Stimulated activated naive CD8-positive, alpha-beta T cell treated with anti-CD3 and anti-CD28 coated beads, Interleukin-15, Interleukin-2, amounts not matched to agents 100 ng/mL and 50 ng/mL, for 24 hours (primary cell): ENCODE measurements around the gene RPA4.
"Not testable (repeated sequence)": the region's sequence is repeated elsewhere in the genome, so short reads cannot be mapped to it uniquely, and the experiment has no call there.

ENCODE experiments used
- H3K27ac Mint-ChIP-seq: one replicate; pipeline ENCODE4 v1.8.0; 2021; ENCODE audit warnings: mild to moderate bottlenecking, mixed read lengths
- H3K27me3 Mint-ChIP-seq: one replicate; pipeline ENCODE4 v1.8.0; 2021; ENCODE audit warnings: mixed read lengths
- H3K36me3 Mint-ChIP-seq: one replicate; pipeline ENCODE4 v1.8.0; 2021; ENCODE audit warnings: low read depth, mixed read lengths
- H3K4me1 Mint-ChIP-seq: one replicate; pipeline ENCODE4 v1.8.0; 2021; ENCODE audit warnings: low read depth, mixed read lengths
- H3K4me3 Mint-ChIP-seq: one replicate; pipeline ENCODE4 v1.8.0; 2021; ENCODE audit warnings: mild to moderate bottlenecking, mixed read lengths
- H3K9me3 Mint-ChIP-seq: one replicate; pipeline ENCODE4 v1.8.0; 2021; ENCODE audit warnings: mixed read lengths

The RPA4 gene, protein sequence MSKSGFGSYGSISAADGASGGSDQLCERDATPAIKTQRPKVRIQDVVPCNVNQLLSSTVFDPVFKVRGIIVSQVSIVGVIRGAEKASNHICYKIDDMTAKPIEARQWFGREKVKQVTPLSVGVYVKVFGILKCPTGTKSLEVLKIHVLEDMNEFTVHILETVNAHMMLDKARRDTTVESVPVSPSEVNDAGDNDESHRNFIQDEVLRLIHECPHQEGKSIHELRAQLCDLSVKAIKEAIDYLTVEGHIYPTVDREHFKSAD

GRCh38 chrX:96883608-96884007 is at the start of gene RPA4:
TSS of gene RPA4 (plus strand) at chrX:96883908. CDS start at chrX:96884311, 403 bp downstream.
- Mint-ChIP-seq H3K36me3 (no peaks in the 10 kb centered on the region), H3K9me3 (no peaks in the 10 kb centered on the region), H3K4me1 (no peaks in the 10 kb centered on the region), H3K27ac (no peak within 1 kb of the TSS), H3K4me3 (no peak within 1 kb of the TSS), H3K27me3 (no peaks in the 10 kb centered on the region)

DNA sequence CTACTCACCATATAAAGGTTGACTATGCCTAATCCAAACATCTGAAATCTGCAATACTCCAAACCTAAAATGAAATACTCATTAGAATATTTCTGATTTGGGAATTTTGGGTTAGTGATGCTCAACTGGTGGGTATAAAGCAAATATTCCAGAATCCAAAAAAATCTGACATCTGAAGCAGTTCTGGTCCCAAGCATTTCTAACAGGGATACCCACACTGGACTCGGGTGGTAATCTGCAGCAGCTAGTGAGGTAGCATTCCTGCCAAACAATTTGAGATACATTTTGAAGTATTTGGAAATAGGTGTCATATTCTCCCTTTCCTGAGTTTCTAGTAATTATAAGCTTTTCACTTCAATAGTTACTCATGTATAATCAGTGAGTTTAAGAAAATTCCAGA is 49.6 kb upstream of the RPA4 start:
- Mint-ChIP-seq H3K27ac (no peak overlapping the region), H3K4me1 (no peaks in the 10 kb centered on the region), H3K36me3 (no peaks in the 10 kb centered on the region), H3K9me3 (no peaks in the 10 kb centered on the region), H3K27me3 (no peaks in the 10 kb centered on the region), H3K4me3 (no peak overlapping the region)

DNA sequence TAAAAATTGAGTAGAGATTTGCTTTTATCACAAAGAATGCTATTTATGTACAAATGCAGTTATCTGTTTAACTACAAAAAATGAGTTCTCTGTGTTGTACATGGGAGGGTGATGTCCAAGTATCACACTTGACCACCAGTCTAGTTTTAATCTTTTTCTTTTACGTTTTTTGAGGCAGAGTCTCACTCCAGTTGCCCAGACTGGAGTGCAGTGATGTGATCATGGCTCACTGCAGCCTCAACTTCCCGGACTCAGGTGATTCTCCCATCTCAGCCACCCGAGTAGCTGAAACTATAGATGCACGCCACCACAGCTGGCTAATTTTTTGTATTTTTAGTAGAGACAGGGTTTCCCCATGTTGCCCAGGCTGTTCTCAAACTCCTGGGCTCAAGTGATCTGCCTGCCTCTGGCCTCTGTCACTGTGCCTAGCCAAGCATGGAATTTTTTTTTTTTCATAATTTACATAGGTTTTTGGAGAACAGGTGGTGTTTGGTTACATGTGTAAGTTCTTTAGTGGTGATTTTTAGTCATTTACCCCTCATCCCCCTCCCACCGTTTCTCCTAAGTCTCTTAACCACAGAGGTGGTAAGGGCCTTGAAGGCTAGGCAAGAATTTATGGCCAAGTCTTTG is 47.9 kb upstream of the RPA4 start:
- no peaks in the 10 kb centered on the region for H3K4me1 Mint-ChIP-seq
- H3K36me3 Mint-ChIP-seq: no peaks in the 10 kb centered on the region
- H3K27ac Mint-ChIP-seq: no peak overlapping the region
- H3K27me3 Mint-ChIP-seq: no peaks in the 10 kb centered on the region
- H3K9me3 Mint-ChIP-seq: no peaks in the 10 kb centered on the region
- H3K4me3 Mint-ChIP-seq: no peak overlapping the region

DNA sequence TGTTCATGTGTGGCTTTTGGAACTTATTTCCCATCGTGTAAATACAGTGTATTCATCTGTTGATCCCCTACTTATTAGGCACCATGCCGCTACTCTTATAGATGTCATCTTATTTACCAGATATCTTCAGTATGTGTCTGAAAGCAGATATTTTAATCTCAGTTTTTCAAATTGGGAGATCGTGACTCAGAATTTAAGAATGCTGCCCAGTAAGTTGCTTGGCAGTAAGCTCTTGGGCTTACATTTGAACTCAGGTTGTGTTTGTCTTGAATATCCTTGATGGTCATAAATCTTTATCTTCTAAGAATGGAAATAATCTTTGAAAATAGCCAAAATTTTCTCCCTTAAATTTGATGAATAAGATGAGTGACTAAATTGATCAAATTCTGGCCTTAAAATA is 45.9 kb upstream of the RPA4 start:
- H3K4me1 Mint-ChIP-seq: no peaks in the 10 kb centered on the region
- H3K36me3 Mint-ChIP-seq: no peaks in the 10 kb centered on the region
- no peak overlapping the region for H3K27ac Mint-ChIP-seq
- no peak overlapping the region for H3K4me3 Mint-ChIP-seq
- H3K27me3 Mint-ChIP-seq: no peaks in the 10 kb centered on the region
- H3K9me3 Mint-ChIP-seq: no peaks in the 10 kb centered on the region

DNA sequence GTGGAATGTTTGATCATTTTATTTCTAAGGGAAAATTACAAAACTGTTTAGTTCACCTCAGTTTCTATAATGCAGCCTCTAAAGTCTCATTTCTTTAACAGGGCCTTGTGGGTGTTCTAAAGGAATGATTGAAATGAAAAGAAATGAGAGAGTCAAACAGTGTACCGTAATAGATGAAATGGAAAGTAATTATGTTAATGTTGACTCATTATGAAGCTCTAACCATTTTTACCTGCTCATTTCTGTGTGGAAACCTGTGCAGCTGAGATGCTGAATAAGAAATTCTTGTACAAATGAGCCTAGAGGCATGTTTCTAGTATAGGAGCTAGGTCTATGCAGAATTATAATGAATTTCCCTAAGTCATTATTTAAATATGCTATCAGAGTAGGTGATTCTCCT is 45.2 kb upstream of the RPA4 start:
- Mint-ChIP-seq H3K4me1 (no peaks in the 10 kb centered on the region), H3K27me3 (no peaks in the 10 kb centered on the region), H3K4me3 (no peak overlapping the region), H3K27ac (no peak overlapping the region), H3K36me3 (no peaks in the 10 kb centered on the region), H3K9me3 (no peaks in the 10 kb centered on the region)

DNA sequence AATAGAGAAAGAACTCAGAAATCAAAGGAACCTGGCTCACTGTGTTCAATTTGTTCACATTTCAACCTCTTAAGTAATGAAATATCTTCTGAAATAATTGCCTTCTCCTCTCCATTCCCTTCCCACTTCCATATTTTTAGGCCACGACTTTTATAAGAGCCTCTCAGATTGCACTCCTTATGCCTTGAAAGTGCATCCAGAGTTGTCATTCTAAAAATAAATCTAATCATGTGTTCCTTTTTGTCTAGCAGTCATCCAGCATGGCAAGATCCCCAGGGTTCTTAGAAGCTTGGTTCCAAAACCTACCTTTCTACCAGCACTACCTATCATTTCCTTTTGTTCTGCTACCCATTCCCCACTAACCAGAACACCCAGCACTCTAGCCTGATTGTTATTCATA is 42.4 kb upstream of the RPA4 start:
- Mint-ChIP-seq H3K9me3 (no peaks in the 10 kb centered on the region), H3K4me3 (no peak overlapping the region), H3K36me3 (no peaks in the 10 kb centered on the region), H3K27me3 (no peaks in the 10 kb centered on the region), H3K27ac (peak overlapping the region; percentile 5), H3K4me1 (no peaks in the 10 kb centered on the region)

DNA sequence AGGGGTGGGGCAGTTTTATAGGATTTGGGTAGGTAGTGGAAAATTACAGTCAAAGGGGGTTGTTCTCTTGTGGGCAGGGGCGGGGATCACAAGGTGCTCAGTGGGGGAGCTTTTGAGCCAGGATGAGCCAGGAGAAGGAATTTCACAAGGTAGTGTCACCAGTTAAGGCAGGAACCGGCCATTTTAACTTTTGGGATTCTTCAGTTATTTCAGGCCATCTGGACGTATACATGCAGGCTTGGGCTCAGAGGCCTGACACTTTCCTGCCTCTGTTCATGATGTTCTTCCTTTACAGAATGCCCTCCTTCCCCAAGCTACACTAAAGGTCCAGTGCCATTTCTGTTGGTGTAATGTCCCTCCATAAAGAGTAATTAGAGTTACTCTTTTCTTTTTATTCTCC is 41.8 kb upstream of the RPA4 start:
- H3K27me3 Mint-ChIP-seq, H3K4me1 Mint-ChIP-seq, H3K9me3 Mint-ChIP-seq, H3K36me3 Mint-ChIP-seq, H3K27ac Mint-ChIP-seq, H3K4me3 Mint-ChIP-seq: not testable (repeated sequence)

DNA sequence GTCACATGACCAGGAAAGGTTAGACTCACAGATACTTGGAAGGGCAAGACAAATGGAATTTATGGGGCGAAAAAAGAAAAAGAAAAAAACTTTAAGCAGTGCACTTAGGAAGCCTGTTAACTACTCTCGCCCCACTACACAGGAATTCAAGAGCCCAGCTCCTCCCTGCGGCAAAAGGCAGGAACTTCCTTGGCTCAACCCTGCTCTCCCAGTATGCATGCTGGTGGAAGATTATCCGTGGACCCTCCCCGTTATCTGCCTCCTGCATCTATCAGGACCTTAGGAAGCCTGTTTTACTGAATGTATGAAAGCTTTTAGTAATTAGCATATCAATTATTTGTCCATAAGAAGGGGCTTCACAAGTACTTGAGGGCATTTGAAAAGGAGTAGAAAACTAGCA is 40.1 kb upstream of the RPA4 start:
- no peaks in the 10 kb centered on the region for H3K27me3 Mint-ChIP-seq
- H3K27ac Mint-ChIP-seq: no peak overlapping the region
- no peaks in the 10 kb centered on the region for H3K4me1 Mint-ChIP-seq
- H3K36me3 Mint-ChIP-seq: no peaks in the 10 kb centered on the region
- H3K4me3 Mint-ChIP-seq: no peak overlapping the region
- H3K9me3 Mint-ChIP-seq: no peaks in the 10 kb centered on the region

- Mint-ChIP-seq H3K27me3 (no peaks in the 10 kb centered on the region), H3K9me3 (no peaks in the 10 kb centered on the region), H3K36me3 (no peaks in the 10 kb centered on the region), H3K4me3 (no peak overlapping the region), H3K4me1 (no peaks in the 10 kb centered on the region), H3K27ac (no peak overlapping the region)
Observed at GRCh38 chrX:96846841-96847240, 36.9 kb upstream of the RPA4 start.

DNA sequence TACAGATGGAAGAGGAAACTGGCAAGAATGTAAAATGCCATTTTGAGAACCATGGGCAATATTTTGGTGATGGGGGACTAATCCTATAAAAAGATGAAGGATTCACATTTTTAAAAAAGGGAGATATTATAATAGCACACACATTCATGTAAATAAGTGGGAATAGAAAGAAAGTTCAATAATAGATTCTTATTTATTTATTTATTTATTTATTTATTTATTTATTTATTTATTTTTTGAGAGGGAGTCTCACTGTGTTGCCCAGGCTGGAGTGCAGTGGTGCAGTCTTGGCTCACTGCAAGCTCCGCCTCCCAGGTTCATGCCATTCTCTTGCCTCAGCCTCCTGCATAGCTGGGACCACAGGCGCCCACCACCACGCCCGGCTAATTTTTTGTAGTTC is 24.3 kb upstream of the RPA4 start:
- not testable (repeated sequence) for H3K36me3 Mint-ChIP-seq, H3K9me3 Mint-ChIP-seq, H3K4me3 Mint-ChIP-seq, H3K27me3 Mint-ChIP-seq, H3K27ac Mint-ChIP-seq, H3K4me1 Mint-ChIP-seq

DNA sequence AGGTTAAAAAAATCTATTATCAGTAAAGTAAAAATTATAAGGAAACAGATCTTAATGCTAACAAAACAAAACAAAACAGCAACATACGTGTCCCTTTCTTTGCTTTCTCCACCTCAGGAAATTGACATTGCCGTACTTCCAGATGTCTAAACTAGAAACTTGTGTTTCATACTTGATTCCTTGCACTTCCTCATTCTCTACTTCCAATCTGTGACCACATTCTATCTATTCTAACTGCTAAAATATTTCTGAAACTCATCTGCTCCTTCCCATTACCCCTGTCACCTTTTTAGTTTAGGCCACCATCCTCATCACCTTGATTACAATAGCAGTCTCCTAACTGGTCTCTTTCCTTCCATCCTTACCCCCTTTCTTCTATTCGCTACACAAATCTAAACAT is 22.5 kb upstream of the RPA4 start:
- Mint-ChIP-seq H3K27me3 (no peaks in the 10 kb centered on the region), H3K9me3 (no peaks in the 10 kb centered on the region), H3K4me3 (peak overlapping the region; percentile 27), H3K36me3 (no peaks in the 10 kb centered on the region), H3K27ac (no peak overlapping the region), H3K4me1 (peaks cover 8% of the 10 kb centered on the region)

DNA sequence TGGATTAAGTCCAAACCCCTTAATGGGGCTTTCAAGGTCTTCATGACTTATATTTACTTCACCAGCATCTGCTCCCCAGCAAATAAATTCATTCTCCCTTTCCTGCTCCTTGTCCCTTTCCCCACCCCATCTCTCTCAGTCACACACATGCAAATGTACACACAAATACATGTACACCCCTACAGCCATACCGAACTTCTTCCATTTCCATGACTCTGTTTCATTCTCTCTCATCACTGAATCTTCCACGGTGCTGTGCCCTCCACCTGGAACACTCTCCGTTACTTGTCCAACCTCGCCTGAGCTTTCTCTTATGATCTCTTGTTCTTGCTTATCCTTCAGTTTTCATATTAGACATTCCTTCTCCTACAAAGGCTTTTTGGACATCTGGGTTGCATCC is 22.0 kb upstream of the RPA4 start:
- peaks cover 8% of the 10 kb centered on the region for H3K4me1 Mint-ChIP-seq
- H3K27me3 Mint-ChIP-seq: no peaks in the 10 kb centered on the region
- no peak overlapping the region for H3K27ac Mint-ChIP-seq
- no peaks in the 10 kb centered on the region for H3K9me3 Mint-ChIP-seq
- no peak overlapping the region for H3K4me3 Mint-ChIP-seq
- no peaks in the 10 kb centered on the region for H3K36me3 Mint-ChIP-seq

- no peak overlapping the region for H3K4me3 Mint-ChIP-seq
- no peaks in the 10 kb centered on the region for H3K27me3 Mint-ChIP-seq
- no peak overlapping the region for H3K27ac Mint-ChIP-seq
- no peaks in the 10 kb centered on the region for H3K36me3 Mint-ChIP-seq
- H3K9me3 Mint-ChIP-seq: no peaks in the 10 kb centered on the region
- no peaks in the 10 kb centered on the region for H3K4me1 Mint-ChIP-seq
Observed at GRCh38 chrX:96884027-96884426, 319 bp downstream of the RPA4 start.

GRCh38 chrX:96889726-96890125 is 6.0 kb downstream of the RPA4 start:
- H3K27me3 Mint-ChIP-seq: no peaks in the 10 kb centered on the region
- H3K4me3 Mint-ChIP-seq: no peak overlapping the region
- no peaks in the 10 kb centered on the region for H3K4me1 Mint-ChIP-seq
- no peak overlapping the region for H3K27ac Mint-ChIP-seq
- no peaks in the 10 kb centered on the region for H3K9me3 Mint-ChIP-seq
- H3K36me3 Mint-ChIP-seq: no peaks in the 10 kb centered on the region

DNA sequence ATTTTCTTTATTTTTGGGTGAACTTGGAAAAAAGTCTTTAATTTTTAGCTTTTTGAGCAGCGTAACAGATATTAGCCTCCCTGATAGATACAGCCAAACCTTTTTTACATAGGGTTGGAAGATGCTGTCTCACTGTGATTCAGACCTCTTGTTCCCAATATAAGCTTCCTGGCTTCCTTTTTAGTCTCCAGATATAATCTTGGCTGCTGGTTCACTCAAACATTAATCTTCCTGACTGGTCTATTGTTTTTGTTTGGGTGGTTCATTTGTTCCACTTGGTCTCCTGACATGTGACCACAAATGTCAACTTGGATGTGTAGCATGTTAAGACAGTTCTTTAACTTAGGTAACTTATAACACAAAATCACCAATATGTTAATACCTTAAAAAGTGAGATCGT is 23.0 kb downstream of the RPA4 start:
- H3K27ac Mint-ChIP-seq: no peak overlapping the region
- H3K9me3 Mint-ChIP-seq: no peaks in the 10 kb centered on the region
- H3K36me3 Mint-ChIP-seq: no peaks in the 10 kb centered on the region
- no peak overlapping the region for H3K4me3 Mint-ChIP-seq
- H3K27me3 Mint-ChIP-seq: no peaks in the 10 kb centered on the region
- H3K4me1 Mint-ChIP-seq: no peaks in the 10 kb centered on the region
